ENCODE data around the gene ATP8B3.
A peak's percentile ranks its signal among the peaks of the same experiment; 100 is the strongest.

Gene ATP8B3

GRCh38 chr19:1769645-1769985 is 42.5 kb downstream of the ATP8B3 start:
- Histone ChIP-seq H3K36me3 (replicated peaks) (no peaks in the 10 kb centered on the region), H3K4me3 (ENCODE audit: low read depth, low read length) (no peak overlapping the region), H3K27ac (no peak overlapping the region), H3K27me3 (replicated peaks) (peaks cover 43% of the 10 kb centered on the region)
- in situ Hi-C loops (cut with HindIII; ENCODE audit: low pct_ligation_motif_present, low sequenced_read_pairs), result no loop called here
- DNase-seq, result no peak
- TF ChIP-seq CTCF (IDR thresholded peaks at IDR 0.05; ENCODE audit: low read depth, low read length, missing control alignments), result no peak

DNA sequence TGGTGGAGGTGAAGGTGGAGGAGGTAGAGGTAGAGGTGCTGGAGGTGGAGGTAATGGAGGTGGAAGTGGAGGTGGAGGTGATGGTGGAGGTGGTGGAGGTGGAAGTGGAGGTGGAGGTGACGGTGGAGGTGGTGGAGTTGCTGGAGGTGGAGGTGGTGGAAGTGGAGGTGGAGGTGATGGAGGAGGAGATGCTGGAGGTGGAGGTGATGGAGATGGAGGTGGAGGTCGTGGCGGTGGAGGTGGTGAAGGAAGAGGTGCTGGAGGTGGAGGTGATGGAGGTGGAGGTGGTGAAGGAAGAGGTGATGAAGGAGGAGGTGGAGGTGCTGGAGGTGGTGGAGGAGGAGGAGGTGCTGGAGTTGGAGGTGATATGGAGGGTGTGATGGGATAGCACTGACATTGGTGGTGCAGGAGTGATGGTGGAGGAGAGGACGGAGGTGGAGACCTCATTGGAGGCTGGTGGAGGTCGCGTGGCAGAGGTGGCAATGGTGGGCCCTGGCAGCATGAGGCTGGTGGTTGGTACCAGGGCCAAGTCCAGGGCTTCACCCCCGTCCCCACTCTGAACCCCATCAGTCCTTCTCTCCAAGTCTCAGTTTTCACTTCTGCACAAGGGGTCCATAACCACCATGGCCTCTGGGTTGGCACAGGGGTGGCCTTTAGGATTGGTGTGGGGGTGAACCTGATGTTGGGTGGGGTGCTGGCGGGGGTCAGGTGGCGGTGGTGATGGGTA is 43.0 kb downstream of the ATP8B3 start:
- in situ Hi-C loops (cut with HindIII; ENCODE audit: low pct_ligation_motif_present, low sequenced_read_pairs), result no loop called here
- TF ChIP-seq CTCF (IDR thresholded peaks at IDR 0.05; ENCODE audit: low read depth, low read length, missing control alignments), result no peak
- no peak for DNase-seq
- Histone ChIP-seq H3K27ac (no peak overlapping the region), H3K4me3 (ENCODE audit: low read depth, low read length) (no peak overlapping the region), H3K27me3 (replicated peaks) (peaks cover 47% of the 10 kb centered on the region), H3K36me3 (replicated peaks) (no peaks in the 10 kb centered on the region)

DNA sequence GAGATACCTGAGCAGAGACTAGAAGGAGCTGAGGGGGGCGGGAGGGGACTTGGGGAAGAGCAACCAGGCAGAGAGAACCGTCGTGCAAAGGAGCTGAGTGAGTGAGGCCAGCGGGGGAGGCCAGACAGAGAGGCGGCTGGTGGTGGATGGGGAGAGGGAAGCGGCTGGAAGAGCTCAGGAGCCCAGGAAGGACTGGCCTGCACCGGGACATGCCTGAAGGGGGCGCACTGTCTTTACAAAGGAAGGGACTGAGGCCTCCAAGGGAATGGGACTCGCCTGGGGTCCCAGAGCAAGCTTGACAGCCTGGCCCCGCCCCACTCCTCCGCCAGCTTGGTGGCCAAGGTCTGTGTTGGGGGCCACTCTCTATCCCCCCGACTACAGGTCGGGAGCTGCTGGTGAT is 43.8 kb downstream of the ATP8B3 start:
- no peak overlapping the region for H3K27ac ChIP-seq
- TF ChIP-seq CTCF (IDR thresholded peaks at IDR 0.05; ENCODE audit: low read depth, low read length, missing control alignments), result peak; percentile 55
- DNase-seq, result no peak
- no peaks in the 10 kb centered on the region for H3K36me3 ChIP-seq (replicated peaks)
- peaks cover 46% of the 10 kb centered on the region for H3K27me3 ChIP-seq (replicated peaks)
- in situ Hi-C loops (cut with HindIII; ENCODE audit: low pct_ligation_motif_present, low sequenced_read_pairs), result no loop called here
- no peak overlapping the region for H3K4me3 ChIP-seq (ENCODE audit: low read depth, low read length)

GRCh38 chr19:1767464-1767933 is 44.6 kb downstream of the ATP8B3 start:
- in situ Hi-C loops (cut with HindIII; ENCODE audit: low pct_ligation_motif_present, low sequenced_read_pairs), result no loop called here
- DNase-seq, result no peak
- Histone ChIP-seq H3K36me3 (replicated peaks) (no peaks in the 10 kb centered on the region), H3K27me3 (replicated peaks) (peaks cover 50% of the 10 kb centered on the region), H3K27ac (no peak overlapping the region), H3K4me3 (ENCODE audit: low read depth, low read length) (no peak overlapping the region)
- peak; percentile 97 for TF ChIP-seq CTCF (IDR thresholded peaks at IDR 0.05; ENCODE audit: low read depth, low read length, missing control alignments)

DNA sequence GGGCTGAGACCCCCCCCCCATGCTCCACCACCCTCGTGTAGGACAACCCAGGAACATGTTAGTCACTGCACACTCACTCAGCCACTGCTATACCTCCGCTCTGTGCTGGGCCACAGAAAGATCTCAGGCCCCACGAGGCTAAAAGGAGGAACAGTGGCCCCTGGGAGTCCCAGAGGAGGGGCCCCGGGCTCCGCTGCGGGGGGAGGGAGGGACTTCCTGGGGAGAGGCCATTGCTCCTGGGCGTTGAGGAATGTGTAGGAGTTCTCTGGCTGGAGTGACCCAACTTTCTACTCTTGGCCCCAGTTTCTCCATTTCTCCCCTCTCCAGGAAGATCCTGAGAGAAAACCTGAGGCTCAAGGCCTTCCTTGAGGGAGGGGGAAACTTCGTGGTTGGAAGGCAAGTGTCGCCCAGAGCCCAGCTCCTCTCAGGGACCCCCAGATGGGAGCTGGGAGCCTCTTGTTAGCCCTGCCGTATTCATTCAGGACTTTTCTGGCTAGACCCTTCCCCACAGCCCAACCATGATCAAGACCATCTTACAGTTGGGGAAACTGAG is 45.2 kb downstream of the ATP8B3 start:
- in situ Hi-C loops (cut with HindIII; ENCODE audit: low pct_ligation_motif_present, low sequenced_read_pairs), result no loop called here
- no peak for TF ChIP-seq CTCF (IDR thresholded peaks at IDR 0.05; ENCODE audit: low read depth, low read length, missing control alignments)

More for the DNA sequence above, 45.2 kb downstream of the ATP8B3 start:
- Histone ChIP-seq H3K4me3 (ENCODE audit: low read depth, low read length) (no peak overlapping the region), H3K27ac (no peak overlapping the region), H3K27me3 (replicated peaks) (peaks cover 56% of the 10 kb centered on the region), H3K36me3 (replicated peaks) (no peaks in the 10 kb centered on the region)
- DNase-seq, result no peak

Measured in brain microvascular endothelial cell (primary cell).